ENCODE measurements around the gene CCSER1. TPM values are rescaled to one million over a fixed set of nuclear protein-coding genes. Genes with fewer than 3 reads are reported as not detected.
A peak's percentile ranks its signal among the peaks of the same experiment; 100 is the strongest.
"Not testable (repeated sequence)": the region's sequence is repeated elsewhere in the genome, so short reads cannot be mapped to it uniquely, and the experiment has no call there.

Gene CCSER1
- polyA plus RNA-seq, 3 donors: 18.1 to 20.3 (median 20.3) TPM

DNA sequence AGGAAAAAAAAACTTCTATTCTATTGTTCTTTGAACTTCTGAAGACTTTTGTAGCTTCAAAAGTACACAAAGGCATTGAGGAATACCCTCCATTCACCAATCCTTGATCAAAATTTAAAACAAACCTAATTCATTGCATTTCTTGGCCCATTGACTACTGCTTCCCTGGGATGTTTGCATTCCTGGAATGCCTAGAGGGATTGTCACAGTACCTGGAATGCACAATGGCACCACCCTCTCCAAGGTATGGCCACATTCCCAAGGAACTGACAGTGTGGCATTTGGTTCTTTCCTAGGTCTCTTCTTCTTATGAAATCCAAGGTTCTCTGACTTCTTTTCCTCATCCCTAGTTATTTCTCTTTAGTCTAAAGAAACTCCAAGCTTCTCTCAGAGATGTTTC, 600.7 kb downstream of the CCSER1 start:
- no peak for DNase-seq (ENCODE audit: extremely low read depth in 1 of 11, low read depth in 9 of 11, low spot score in 4 of 11)

DNA sequence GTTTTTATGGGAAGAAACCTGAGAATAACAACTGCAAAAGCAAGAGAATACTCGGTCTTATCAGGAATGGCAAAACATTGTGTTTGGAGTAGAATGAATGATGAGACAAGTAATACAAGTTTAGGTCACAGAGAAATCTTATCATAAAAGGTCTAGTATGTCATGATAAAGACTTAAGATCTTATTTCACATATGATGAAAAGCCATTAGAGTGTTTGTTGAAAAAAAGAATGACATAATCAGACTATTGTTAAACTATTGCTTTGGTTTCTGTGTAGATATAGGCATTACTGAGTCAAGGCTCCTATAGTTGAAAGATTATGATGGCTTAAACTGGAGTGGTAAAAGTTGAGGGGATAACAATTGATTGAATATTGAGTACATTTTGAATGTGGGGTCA, 603.6 kb downstream of the CCSER1 start:
- DNase-seq (ENCODE audit: extremely low read depth in 1 of 11, low read depth in 9 of 11, low spot score in 4 of 11): no peak

DNA sequence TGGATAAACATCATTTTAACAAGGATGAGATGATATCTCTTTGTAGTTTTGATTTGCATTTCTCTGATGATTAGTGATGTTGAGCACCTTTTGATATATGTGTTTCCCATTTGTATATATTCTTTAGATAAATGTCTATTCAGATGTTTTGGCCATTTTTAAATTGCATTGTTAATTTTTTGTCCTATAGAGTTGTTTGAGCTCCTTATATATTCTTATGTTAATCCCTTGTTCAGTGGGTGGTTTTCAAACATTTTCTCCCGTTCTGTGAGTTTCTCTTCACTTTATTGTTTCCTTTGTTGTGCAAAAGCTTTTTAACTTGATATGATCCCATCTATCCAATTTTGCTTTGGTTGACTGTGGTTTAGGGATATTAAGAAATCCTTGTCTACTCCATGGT, 606.0 kb downstream of the CCSER1 start:
- no peak for DNase-seq (ENCODE audit: extremely low read depth in 1 of 11, low read depth in 9 of 11, low spot score in 4 of 11)

DNA sequence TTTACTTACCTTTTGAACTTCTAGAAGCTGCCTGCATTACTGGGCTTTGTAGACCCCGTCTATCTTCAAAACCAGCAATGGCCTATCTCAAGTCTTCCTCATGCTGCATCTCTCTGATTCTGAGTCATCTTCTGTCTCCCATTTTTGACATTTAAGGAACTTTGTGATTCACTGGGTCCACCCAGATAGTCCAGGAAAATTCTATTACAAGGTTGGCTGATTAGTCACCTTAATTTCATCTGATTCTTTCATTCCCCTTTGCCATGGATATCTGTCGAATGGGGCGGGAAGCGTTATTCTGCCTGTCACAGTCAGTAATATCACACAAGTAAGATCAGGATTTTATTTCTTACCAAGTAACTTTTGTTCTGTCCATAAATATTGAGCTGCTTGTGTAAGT, 618.0 kb downstream of the CCSER1 start:
- no peak for DNase-seq (ENCODE audit: extremely low read depth in 1 of 11, low read depth in 9 of 11, low spot score in 4 of 11)

DNA sequence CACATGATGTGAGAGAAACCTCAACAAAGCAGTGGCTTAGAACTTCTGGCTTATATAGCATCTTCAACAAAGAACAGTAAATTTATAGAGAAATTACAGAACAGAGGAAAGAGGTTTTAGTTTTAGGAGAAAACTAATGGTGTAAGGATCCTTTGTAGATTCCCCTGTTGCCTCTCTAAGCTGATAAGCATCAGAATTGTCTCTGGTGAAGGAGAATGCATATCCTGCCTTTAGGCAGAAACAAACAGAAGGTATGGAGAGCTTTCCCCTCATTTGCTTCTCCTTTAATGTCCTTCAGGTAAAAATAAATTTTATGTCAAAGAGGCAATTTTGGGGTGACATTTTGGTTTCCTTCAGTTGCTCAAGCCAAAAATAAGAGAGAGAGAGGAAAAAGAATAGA, 625.9 kb downstream of the CCSER1 start:
- no peak for DNase-seq (ENCODE audit: extremely low read depth in 1 of 11, low read depth in 9 of 11, low spot score in 4 of 11)

DNA sequence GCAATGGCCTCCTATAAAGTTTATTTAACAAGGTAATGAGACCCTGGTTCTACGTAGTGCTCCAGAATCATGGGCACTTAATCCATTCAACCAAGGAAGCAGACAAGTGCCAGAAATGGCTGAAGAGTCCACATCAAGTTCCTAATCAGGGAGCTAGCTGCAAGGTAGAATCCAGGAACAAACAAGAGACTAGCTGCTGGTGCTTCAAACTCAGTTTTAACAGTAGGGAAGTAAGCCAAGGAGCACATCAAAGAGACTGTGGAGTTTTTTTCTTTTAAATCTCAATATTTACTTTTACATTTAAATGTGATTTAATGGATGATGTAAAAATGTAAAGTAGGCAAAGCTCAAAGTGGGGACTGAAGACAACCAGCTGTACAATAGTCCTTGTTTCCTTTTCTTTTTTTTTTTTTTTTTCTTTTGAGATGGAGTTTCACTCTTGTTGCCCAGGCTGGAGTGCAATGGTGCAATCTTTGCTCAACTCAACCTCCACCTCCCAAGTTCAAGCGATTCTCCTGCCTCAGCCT, 630.4 kb downstream of the CCSER1 start:
- peak in 4 of 11 donors; percentile 2 to 7 (median 4) for DNase-seq (ENCODE audit: extremely low read depth in 1 of 11, low read depth in 9 of 11, low spot score in 4 of 11)

DNA sequence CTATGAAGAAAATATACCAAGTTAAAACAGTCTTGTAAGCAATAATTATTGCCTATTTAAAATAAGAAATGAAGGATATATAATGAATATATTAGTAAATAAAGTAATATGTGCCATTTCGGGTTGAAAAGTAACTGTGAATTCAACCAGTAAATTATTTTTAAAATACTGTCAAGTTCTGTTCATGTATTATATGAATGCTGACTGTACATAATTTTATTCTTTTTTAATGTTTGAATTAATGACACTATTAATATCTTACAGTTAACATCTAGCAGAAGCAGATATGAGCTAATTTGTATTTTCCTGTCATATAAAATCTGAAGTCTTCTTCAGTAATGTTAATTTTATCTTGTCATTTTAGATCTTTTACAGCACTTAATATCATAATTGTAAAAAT, 632.9 kb downstream of the CCSER1 start:
- no peak for DNase-seq (ENCODE audit: extremely low read depth in 1 of 11, low read depth in 9 of 11, low spot score in 4 of 11)

DNA sequence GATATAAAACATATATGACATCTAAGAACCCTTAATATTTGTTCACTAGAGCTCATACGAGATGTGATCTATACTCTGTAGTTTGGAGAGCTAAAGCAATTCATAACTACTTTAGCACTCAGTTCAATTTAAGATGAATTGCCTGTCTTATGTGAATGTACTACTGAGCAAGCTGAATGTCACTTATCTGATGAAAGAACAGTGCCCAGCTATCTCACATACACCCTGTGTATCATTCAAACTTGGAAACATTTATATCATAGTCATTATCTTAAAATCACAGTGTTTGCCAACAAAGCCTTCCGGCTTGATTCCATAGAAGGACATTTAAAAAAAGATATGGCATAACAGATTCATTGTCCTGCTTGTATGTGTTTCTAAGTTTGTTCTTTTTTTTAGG, 639.6 kb downstream of the CCSER1 start:
- DNase-seq (ENCODE audit: extremely low read depth in 1 of 11, low read depth in 9 of 11, low spot score in 4 of 11): no peak

DNA sequence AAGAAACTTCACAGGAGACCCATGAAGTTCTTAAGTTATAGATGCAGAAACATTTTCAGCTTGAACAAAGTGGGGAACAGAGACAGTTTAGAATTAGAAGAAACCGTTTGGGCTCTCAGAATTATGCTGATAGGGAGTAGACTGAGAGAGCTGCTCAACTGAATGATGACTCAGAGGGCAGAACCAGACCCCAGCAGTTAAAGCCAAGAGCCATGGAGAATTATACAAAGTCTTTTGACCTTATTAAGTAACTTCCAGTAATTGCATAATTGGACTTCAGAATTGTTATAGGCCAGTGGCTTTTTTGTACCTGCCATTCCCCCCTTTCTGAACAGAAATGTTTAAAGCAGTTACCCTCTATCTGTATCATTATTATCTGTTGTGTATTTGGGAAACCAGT, 642.1 kb downstream of the CCSER1 start:
- no peak for DNase-seq (ENCODE audit: extremely low read depth in 1 of 11, low read depth in 9 of 11, low spot score in 4 of 11)

DNA sequence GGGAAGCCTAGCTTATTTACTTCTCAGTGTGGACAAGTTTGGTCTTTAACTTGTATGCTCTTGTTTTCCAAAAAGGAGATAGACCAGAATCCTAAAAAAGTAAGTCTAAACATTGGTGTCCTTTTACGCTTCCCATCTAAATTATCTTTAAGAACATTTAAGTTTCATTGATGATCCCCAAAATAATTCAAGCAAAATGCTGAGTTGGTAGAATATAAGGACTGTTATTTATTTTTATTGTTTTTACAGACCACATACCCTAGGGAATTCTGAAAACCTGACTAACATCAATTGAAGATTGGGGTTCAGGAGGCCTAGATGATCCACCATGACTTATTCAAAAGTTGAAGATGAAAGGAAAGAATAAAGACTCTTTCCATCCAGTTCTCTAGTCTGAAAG, 653.0 kb downstream of the CCSER1 start:
- no peak for DNase-seq (ENCODE audit: extremely low read depth in 1 of 11, low read depth in 9 of 11, low spot score in 4 of 11)

DNA sequence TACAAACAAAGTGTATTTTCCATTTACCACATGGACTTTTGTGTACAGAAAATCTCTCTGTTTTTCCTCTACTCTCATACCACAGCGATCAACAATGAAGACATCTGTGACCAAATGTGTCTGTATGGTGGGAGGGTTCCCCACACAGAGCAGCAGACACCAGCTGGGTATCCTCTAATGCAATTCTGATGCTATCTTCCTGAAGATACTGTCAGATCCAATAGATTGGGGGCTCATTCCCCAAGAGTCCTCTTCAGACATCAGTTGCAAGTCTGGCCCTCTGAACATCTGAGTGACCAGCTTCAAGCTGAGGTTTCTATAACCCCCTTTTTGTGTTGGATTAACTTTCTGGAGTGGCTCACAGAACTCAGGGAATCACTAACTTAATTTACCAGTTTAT, 659.4 kb downstream of the CCSER1 start:
- DNase-seq (ENCODE audit: extremely low read depth in 1 of 11, low read depth in 9 of 11, low spot score in 4 of 11): no peak

DNA sequence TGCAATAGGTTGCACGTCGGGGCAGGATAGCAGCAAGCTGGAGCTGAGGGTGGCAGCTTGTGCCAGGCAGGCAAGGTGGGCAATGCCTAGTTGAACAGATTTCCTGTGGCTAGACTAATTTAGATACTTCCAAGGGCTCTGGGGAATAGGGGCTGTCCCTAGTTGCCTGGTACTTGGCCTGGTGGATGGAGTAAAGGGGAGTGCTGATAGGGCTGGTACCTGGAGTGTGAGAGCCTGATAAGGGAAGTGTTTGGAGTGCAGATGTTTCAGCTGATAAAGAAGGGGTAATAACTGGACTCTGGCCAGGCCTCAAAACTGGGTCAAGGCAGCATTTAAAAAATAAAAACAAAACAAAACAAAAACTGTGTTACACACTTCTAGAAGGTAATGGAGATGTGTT, 665.5 kb downstream of the CCSER1 start:
- no peak for DNase-seq (ENCODE audit: extremely low read depth in 1 of 11, low read depth in 9 of 11, low spot score in 4 of 11)

DNA sequence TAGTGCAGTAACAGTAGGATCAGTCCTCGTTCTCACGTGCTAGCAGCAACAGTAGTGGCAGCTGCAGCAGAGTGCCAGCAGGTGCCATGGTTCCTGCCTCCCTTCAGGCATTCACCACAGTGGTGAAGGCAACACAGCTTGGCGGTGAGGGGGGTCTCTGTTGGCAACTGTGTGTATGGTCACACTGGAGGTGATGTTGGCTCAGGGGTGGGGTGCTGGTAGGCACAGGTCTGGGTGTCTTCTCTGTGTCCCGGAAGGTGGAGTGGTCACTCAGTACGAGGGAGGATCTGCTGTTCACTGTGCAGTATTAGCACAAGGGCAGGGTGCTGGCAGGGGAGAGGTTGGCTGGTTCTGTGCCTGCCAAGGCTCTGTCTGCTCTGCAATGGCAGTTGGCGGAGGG, 671.8 kb downstream of the CCSER1 start:
- DNase-seq (ENCODE audit: extremely low read depth in 1 of 11, low read depth in 9 of 11, low spot score in 4 of 11): no peak

DNA sequence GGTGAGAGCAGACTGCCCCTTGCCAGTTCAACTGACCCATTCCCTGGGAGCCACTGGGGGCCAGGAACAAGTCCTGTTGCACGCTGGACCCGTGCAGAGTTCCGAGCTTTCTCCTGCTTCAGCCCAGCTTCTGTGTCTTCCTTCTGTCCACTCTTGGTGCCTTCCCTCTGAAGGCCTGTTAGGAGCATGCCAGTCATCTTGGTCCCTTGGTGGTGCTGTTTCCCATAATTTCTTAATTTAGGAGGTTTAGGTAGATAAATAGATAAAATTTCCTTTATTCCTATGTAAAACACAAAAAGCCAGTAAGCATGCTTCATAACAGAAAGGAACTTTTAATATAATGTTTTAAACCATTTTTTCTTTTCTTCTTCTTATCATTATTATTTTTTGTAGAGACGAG, 672.7 kb downstream of the CCSER1 start:
- no peak for DNase-seq (ENCODE audit: extremely low read depth in 1 of 11, low read depth in 9 of 11, low spot score in 4 of 11)

DNA sequence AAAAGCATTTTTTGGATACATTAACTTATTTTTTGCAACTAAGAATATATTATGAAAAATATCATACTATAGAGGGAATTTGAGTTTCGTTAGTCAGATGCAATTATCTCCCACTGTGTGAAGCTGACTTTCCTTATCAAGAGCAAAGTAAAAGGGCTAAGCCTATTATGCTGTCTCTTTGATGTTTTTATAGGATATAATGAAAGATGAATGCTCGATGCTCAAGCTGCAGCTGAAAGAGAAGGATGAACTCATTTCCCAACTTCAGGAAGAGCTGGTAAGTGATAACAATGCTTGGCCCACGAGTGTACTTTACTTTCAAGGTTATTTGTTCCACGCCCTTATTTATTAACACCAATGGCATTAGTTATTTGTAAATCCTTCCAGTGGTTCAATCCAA, 688.4 kb downstream of the CCSER1 start:
- no peak for DNase-seq (ENCODE audit: extremely low read depth in 1 of 11, low read depth in 9 of 11, low spot score in 4 of 11)

DNA sequence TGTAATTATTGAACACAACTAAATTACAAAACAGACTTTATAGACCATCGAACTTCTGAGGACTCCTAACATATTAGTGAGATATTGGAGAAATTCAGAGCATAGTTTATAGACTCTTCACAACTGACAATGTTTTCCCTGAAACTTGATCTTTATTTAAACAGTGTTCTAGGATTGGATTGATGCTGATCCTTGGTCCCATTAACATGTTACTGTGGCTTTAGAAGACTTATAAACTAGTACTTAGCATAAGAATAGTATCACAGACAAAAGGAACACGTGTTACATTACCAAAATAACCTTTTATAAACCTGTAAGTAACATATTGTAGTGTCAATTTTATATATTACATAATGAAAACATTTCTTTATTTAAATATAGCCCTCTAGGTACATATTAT, 689.6 kb downstream of the CCSER1 start:
- DNase-seq (ENCODE audit: extremely low read depth in 1 of 11, low read depth in 9 of 11, low spot score in 4 of 11): no peak

DNA sequence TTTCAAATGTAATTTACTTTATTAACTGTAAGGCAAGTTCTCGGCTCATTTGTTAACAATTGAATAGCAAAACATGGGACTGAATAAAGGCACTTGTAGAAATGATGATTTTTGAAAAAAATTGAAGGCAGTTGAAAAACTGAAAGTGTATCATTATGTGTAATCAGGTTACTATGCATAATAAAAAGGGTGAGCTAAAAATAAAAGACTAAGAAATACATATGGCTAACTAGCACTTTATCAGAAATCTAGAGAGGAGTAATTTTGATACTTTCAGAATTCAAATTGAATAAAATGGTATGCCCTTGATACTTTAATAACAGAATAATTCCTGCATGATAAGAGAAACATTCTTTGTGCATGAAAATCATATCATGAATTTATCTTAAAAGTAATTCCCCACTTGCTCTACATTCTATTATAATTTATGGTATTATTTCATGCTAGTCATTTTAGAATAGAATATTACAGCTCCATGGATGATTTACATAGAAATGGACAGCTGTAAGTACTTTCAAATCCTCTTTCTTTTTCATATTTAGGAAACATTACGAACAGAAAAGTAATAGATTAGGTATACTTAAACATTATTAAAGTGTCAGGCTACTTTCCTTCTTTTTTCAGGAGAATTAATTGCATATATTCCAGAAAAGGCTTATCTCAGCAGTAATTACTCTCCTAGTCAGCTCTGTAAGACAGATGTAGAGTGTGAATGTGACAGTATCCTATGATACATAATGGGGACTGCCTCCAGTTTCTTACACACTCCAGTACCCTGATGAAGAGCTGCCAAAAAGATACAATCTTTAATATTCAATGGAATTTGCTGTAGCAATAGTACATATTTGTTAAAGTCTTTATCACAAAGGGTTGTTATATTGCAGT, 697.3 kb downstream of the CCSER1 start:
- no peak for DNase-seq (ENCODE audit: extremely low read depth in 1 of 11, low read depth in 9 of 11, low spot score in 4 of 11)

DNA sequence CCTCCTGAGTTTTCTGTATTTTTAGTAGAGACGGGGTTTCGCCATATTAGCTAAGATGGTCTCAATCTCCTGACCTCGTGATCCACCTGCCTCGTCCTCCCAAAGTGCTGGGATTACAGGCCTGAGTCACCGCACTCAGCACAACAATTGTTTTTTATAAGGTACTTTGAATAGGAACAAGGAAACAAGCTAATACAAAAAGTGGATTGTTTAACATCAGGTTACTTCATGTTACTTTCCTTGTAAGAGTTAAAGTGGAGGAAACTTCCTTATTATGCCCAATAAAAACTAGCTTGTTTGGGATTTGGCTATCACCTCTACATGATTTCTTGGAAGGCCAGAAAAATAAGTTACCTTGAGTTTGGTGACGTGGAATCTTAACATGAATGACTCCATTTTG, 698.7 kb downstream of the CCSER1 start:
- no peak for DNase-seq (ENCODE audit: extremely low read depth in 1 of 11, low read depth in 9 of 11, low spot score in 4 of 11)

DNA sequence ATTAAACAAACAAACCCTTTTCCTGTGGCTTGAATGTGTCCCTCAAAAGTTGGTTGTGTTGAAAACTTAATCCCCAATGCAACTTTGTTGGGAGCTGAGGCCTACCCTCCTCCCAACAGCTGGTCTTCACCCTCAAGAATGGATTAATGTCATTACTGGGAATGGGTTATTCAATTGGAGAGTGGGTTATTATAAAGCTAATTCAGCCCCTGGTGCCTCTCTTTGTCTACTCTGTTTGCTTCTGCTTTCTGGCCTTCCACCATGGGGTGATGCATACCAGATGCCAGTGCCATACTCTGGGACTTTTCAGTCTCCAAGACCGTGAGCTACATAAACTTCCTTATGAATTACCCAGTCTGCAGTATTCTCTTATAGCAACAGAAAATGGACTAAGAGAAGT, 706.5 kb downstream of the CCSER1 start:
- no peak for DNase-seq (ENCODE audit: extremely low read depth in 1 of 11, low read depth in 9 of 11, low spot score in 4 of 11)

DNA sequence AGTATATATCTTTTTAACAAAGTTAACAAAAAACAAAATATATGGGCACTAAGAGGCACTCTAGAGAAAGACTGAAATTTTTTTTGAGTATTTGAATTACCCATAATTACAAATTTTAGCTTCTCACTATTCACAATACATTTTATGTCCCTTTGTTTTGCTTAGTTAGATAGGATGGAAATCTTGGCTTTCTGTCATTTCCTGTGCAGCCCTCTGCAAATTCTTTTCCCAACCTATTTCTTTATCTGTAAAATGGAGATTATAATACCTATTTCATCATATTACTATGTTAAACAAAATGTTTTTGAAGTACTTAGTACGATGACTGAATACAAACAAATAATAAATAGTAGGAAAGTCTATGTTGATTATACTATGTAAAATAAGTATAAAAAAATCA, 710.0 kb downstream of the CCSER1 start:
- DNase-seq (ENCODE audit: extremely low read depth in 1 of 11, low read depth in 9 of 11, low spot score in 4 of 11): no peak

DNA sequence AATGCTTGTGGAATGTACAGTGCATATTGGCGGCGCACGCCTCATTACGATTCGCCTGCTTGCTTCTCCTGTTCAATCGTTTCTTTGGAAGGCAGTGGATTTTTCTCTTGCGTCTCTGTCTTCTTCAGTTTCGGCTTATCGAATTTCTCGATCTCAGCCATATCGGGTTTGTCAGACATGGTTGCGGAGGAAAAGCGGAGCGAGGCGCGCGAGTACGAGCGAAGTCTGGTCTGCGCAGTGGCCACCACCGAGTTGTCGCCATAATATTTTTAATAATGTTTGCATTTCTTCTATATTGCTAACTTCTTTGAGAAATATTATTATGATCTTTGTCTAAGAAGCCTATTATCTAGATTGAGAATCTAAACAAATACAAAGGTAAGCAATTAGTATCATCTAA, 711.7 kb downstream of the CCSER1 start:
- not testable (repeated sequence) for DNase-seq (ENCODE audit: extremely low read depth in 1 of 11, low read depth in 9 of 11, low spot score in 4 of 11)

Measured in renal cortex interstitium (tissue), 11 donors.